ENCODE data around the gene C9orf85. TPM values are rescaled to one million over a fixed set of nuclear protein-coding genes. Genes with fewer than 3 reads are reported as not detected.

The C9orf85 gene
- total and polyA plus RNA-seq, 2 of the 8 experiments (the other 6 are each of a cell fraction or from before 2014, with no cell fraction given): 6.3 to 14.5 TPM

DNA sequence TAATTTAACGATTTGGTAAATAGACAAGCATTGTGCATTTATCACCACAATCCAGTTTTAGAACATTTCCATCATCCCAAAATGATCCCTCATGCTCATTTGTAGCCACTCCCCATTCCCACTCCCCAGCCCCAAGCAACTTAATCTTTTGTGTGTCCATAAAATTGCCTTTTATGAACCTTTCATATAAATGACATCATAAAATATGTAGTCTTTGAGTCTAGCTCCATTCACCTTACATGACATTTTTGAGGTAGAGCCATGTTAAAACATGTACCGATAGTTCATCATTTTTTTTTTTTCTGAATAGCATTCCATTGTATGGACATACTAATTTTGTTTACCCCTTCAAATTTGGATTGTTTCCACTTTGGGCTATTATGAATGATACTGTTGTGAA lies 70.5 kb downstream of the C9orf85 start:
- POLR2A ChIA-PET (ENCODE audit: partially characterized antibody): interaction anchor here (0.9 to 1.0 kb wide), 2 partner anchors 10 to 61 kb away, joined by 3 to 4 read pairs; no protein-coding TSS in a partner anchor

More for the DNA sequence above, 70.5 kb downstream of the C9orf85 start:
- H4K8ac ChIP-seq (ENCODE audit: extremely low read depth, insufficient read depth, low read length): no peak overlapping the region
- H2BK15ac ChIP-seq (ENCODE audit: low read length): no peak overlapping the region
- H3K79me2 ChIP-seq (ENCODE audit: control insufficient read depth in 1 of 2, insufficient read depth in 2 of 2, low read length in 2 of 2): no peaks in the 10 kb centered on the region
- WGBS, 2 experiments (ENCODE audit: extremely low coverage in 1 of 2, insufficient coverage in 1 of 2, insufficient read length in 1 of 2, insufficient replicate concordance in 2 of 2, low coverage in 1 of 2, low lambda C conversion rate in 2 of 2, missing lambda C conversion rate in 1 of 2): 97% methylated on average over 2 of the region's 2 CpGs; no CpG with 5 or more reads in 1 of the 2 experiments
- no peak overlapping the region for H3K23ac ChIP-seq (ENCODE audit: insufficient read length)
- no peaks in the 10 kb centered on the region for H3K36me3 ChIP-seq (ENCODE audit: control insufficient read depth in 2 of 4, insufficient read depth in 4 of 4, low read length in 3 of 4)
- H3K23me2 ChIP-seq (ENCODE audit: low read depth, low read length): no peaks in the 10 kb centered on the region
- H3K79me1 ChIP-seq (ENCODE audit: low read depth, low read length): no peaks in the 10 kb centered on the region
- no peak overlapping the region for H3K4me3 ChIP-seq (ENCODE audit: extremely low read depth in 1 of 4, insufficient read depth in 2 of 4, low read depth in 3 of 4, low read length in 4 of 4)
- H3K27ac ChIP-seq (ENCODE audit: low read depth, low read length): no peak overlapping the region
- no peaks in the 10 kb centered on the region for H3K27me3 ChIP-seq (replicated peaks in 1 of 4; ENCODE audit: control insufficient read depth in 3 of 4, extremely low read depth in 1 of 4, insufficient read depth in 3 of 4, low read length in 3 of 4)
- H2BK5ac ChIP-seq (ENCODE audit: low read depth, low read length): no peak overlapping the region
- no peak overlapping the region for H2AK5ac ChIP-seq (ENCODE audit: low read depth, low read length)
- no peak overlapping the region for H4K91ac ChIP-seq (replicated peaks; ENCODE audit: insufficient read length, low read length)
- no peak overlapping the region for H4K5ac ChIP-seq (ENCODE audit: insufficient read length, low read depth, low read length)
- FAIRE-seq (no peak), DNase-seq (ENCODE audit: low read depth in 1 of 2, low spot score in 2 of 2) (no peak)
- H3K9ac ChIP-seq (replicated peaks in 1 of 4; ENCODE audit: extremely low read depth in 1 of 4, low read depth in 3 of 4, low read length in 3 of 4): no peak overlapping the region
- H2BK12ac ChIP-seq (ENCODE audit: low read depth, low read length): no peak overlapping the region
- H3K4ac ChIP-seq (replicated peaks; ENCODE audit: insufficient read length, low read depth, low read length): no peak overlapping the region
- H2BK20ac ChIP-seq (ENCODE audit: low read length): no peak overlapping the region
- TF ChIP-seq RFX5 (IDR thresholded peaks at IDR 0.05; ENCODE audit: borderline replicate concordance, low read depth, low read length) (no peak), CREB1 (IDR thresholded peaks at IDR 0.05) (no peak), CTBP2 (IDR thresholded peaks at IDR 0.05; ENCODE audit: borderline replicate concordance, insufficient read depth, insufficient read length, low read length) (no peak), KDM5A (IDR thresholded peaks at IDR 0.05; ENCODE audit: low read length) (no peak), POU5F1 (IDR thresholded peaks at IDR 0.05; ENCODE audit: low read depth, low read length) (no peak), GTF2F1 (IDR thresholded peaks at IDR 0.05; ENCODE audit: borderline replicate concordance, low read depth, low read length) (no peak), HDAC2 (IDR thresholded peaks at IDR 0.05; ENCODE audit: borderline replicate concordance in 1 of 2, low read depth in 2 of 2, low read length in 2 of 2) (no peak), KDM1A (IDR thresholded peaks at IDR 0.05; ENCODE audit: borderline replicate concordance, low read length) (no peak)
- TF ChIP-seq, protein P1, sequence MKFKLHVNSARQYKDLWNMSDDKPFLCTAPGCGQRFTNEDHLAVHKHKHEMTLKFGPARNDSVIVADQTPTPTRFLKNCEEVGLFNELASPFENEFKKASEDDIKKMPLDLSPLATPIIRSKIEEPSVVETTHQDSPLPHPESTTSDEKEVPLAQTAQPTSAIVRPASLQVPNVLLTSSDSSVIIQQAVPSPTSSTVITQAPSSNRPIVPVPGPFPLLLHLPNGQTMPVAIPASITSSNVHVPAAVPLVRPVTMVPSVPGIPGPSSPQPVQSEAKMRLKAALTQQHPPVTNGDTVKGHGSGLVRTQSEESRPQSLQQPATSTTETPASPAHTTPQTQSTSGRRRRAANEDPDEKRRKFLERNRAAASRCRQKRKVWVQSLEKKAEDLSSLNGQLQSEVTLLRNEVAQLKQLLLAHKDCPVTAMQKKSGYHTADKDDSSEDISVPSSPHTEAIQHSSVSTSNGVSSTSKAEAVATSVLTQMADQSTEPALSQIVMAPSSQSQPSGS (IDR thresholded peaks at IDR 0.05; ENCODE audit: low read length): no peak
- no peak overlapping the region for H3K4me2 ChIP-seq (ENCODE audit: insufficient read depth in 1 of 2, low read depth in 2 of 2, low read length in 2 of 2)
- no peak overlapping the region for H2BK120ac ChIP-seq (replicated peaks; ENCODE audit: low read depth, low read length)
- CTCF ChIA-PET (ENCODE audit: partially characterized antibody): interaction anchor here (0.6 to 1.3 kb wide), 5 partner anchors 12 to 71 kb away, joined by 3 to 5 read pairs (median 3); partner anchors contain the start of genes ABHD17B and C9orf85
- H2AFZ ChIP-seq (ENCODE audit: low read length): no peak overlapping the region
- peaks cover 0 to 12% (median 6%) of the 10 kb centered on the region in 4 experiments for H3K4me1 ChIP-seq (replicated peaks in 1 of 4; ENCODE audit: control insufficient read depth in 3 of 4, insufficient read depth in 4 of 4, low read length in 3 of 4)
- H3K18ac ChIP-seq (ENCODE audit: extremely low read depth, low read length): no peak overlapping the region
- H4K20me1 ChIP-seq (replicated peaks in 1 of 2; ENCODE audit: control insufficient read depth in 1 of 2, insufficient read depth in 2 of 2, low read length in 2 of 2): no peaks in the 10 kb centered on the region
- no peaks in the 10 kb centered on the region for H3K9me3 ChIP-seq (ENCODE audit: insufficient read depth in 2 of 2, low read depth in 1 of 2, low read length in 1 of 2)
- H3K56ac ChIP-seq (replicated peaks; ENCODE audit: insufficient read length, low read depth, low read length): no peak overlapping the region
- no peak overlapping the region for H3K14ac ChIP-seq (ENCODE audit: insufficient read length)
